Uterus (tissue), 4 donors: ENCODE measurements around the gene HDAC4. TPM values are rescaled to one million over a fixed set of nuclear protein-coding genes. Genes with fewer than 3 reads are reported as not detected.
A peak's percentile ranks its signal among the peaks of the same experiment; 100 is the strongest.

Experiments
- DNase-seq, 2 donors: peaks; one replicate each; pipeline ENCODE4 v3.0.0-alpha.2; 2019 to 2020
- H3K27ac ChIP-seq, 2 donors: fragments of 200-600 bp; sonication (generic); 1 replicate in 1 of 2; 2 replicates in 1 of 2; pipeline ENCODE4 v1.5.1; 2016 to 2018
- H3K27me3 ChIP-seq, 2 donors: fragments of 200-600 bp; sonication (generic); one replicate each; pipeline ENCODE4 v1.5.1; 2018 to 2019; ENCODE audit warnings: control low read depth in 1 of 2
- H3K36me3 ChIP-seq, 2 donors: fragments of 200-600 bp; sonication (generic); one replicate each; pipeline ENCODE4 v1.5.1; 2019; ENCODE audit warnings: control low read depth in 1 of 2
- H3K4me1 ChIP-seq, 2 donors: fragments of 200-600 bp; sonication (generic); one replicate each; pipeline ENCODE4 v1.5.1; 2018 to 2019; ENCODE audit warnings: control low read depth in 1 of 2
- H3K4me3 ChIP-seq, 2 donors: fragments of 200-600 bp; sonication (generic); 1 replicate in 1 of 2; 2 replicates in 1 of 2; pipeline ENCODE4 v1.5.1; 2018 to 2019; ENCODE audit warnings: mild to moderate bottlenecking in 1 of 2
- H3K9me3 ChIP-seq, 2 donors: fragments of 200-600 bp; sonication (generic); one replicate each; pipeline ENCODE4 v1.5.1; 2019; ENCODE audit warnings: control low read depth in 1 of 2
- CTCF ChIP-seq, 4 experiments: fragments of 200-600 bp in 2 of 4; fragments of 450-650 bp in 2 of 4; sonication (generic) in 2 of 4; IDR thresholded peaks; one replicate each; pipeline ENCODE4 v1.5.1; 2016 to 2019; ENCODE audit warnings: antibody characterized with exemption in 4 of 4, mild to moderate bottlenecking in 2 of 4, moderate library complexity in 1 of 4
- POLR2A ChIP-seq, 2 donors: fragments of 450-650 bp; IDR thresholded peaks; one replicate each; pipeline ENCODE4 v1.6.1; 2016; ENCODE audit warnings: antibody characterized with exemption in 2 of 2, mild to moderate bottlenecking in 1 of 2, moderate library complexity in 1 of 2
- intact Hi-C: fragments of 100-400 bp; cut with DNase I; formaldehyde crosslinking; loops from one replicate; pipeline ENCODE4 v1.15.1; 2023; ENCODE audit warnings: low total_unique reads
- total RNA-seq, 4 donors: library from RNA; depleted of rRNA in 3 of 4; stranded (reverse); fragments of >200 nt in 3 of 4; gene quantifications; one replicate each; pipeline versions ENCODE4 v1.1.0 to v1.2.4, GENCODE V29; 2014 to 2023
- donor health status: DM: yes; HTN: yes; CAD: no.

Gene HDAC4
- total RNA-seq, 4 donors from 2014 or later = 42.1 to 91.5 (median 73.4) TPM

DNA sequence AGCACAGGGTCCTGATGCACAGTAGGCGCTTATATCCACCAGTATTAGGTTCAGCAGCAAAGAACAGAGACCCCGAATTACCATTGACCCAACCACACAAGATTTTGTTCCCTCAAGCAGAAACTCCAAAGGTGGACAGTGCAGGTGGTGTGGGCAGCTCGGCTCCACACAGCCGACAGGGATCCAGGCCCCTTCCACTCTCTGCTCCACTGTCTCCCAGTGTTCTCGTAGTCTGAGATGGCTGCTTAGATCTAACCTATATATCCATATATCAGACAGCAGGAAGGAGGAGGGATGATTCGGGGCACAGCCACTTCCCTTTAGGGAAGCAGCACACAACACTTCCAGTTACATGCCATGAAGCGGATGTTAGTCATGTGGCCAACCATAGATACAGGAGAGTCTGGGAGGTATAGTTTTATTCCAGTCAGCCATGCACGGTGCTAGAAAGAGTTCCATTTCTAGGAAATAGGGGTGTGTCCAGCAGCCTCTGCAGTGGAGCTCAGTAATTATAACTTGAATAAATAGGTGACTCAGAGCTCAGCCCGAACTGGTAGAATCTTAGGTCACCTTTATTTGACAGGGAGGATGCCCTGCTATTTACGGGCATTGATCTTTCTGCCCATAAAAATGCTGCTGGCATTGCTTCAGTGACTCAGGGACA, 394.1 kb downstream of the HDAC4 start:
- Histone ChIP-seq H3K4me1 (peaks cover 0 to 7% of the 10 kb centered on the region in 2 donors), H3K4me3 (no peak overlapping the region), H3K9me3 (no peaks in the 10 kb centered on the region), H3K27me3 (no peaks in the 10 kb centered on the region), H3K27ac (no peak overlapping the region), H3K36me3 (no peaks in the 10 kb centered on the region)
- no peak for DNase-seq
- TF ChIP-seq CTCF (IDR thresholded peaks at IDR 0.05) (no peak), POLR2A (IDR thresholded peaks at IDR 0.05) (no peak)
- intact Hi-C loops = no loop called here

DNA sequence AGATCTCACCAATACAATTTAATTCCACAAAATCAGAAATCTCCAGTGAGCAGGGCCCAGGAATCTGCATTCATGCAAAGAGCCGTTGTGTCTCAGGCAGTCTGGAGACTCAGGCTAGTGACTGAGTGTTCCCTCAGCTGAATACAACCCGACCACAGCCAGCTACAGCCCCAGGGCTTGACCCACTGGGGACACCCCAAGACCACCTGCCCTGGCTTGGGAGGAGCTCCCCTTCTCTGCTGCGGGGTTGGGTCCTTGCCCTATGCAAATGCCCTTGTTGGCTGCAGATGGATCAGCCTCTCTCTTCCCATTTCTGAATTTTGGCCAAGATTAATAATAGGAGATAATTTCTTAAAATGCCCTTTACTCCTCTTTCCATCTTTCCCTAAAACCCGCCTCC, 395.2 kb downstream of the HDAC4 start:
- H3K36me3 ChIP-seq = no peaks in the 10 kb centered on the region
- peaks cover 0 to 7% of the 10 kb centered on the region in 2 donors for H3K4me1 ChIP-seq
- H3K4me3 ChIP-seq = no peak overlapping the region
- TF ChIP-seq POLR2A (IDR thresholded peaks at IDR 0.05) = no peak
- no peak for TF ChIP-seq CTCF (IDR thresholded peaks at IDR 0.05)
- no peaks in the 10 kb centered on the region for H3K27me3 ChIP-seq
- intact Hi-C loops = no loop called here
- H3K9me3 ChIP-seq = no peaks in the 10 kb centered on the region
- DNase-seq = no peak
- H3K27ac ChIP-seq = no peak overlapping the region

GRCh38 chr2:239004274-239005015, 396.4 kb downstream of the HDAC4 start:
- Histone ChIP-seq H3K4me1 (peaks cover 0 to 8% of the 10 kb centered on the region in 2 donors), H3K9me3 (no peaks in the 10 kb centered on the region), H3K27me3 (no peaks in the 10 kb centered on the region), H3K4me3 (no peak overlapping the region), H3K36me3 (no peaks in the 10 kb centered on the region), H3K27ac (peak overlapping the region; percentile 0 to 81)
- no peak for DNase-seq
- intact Hi-C loops = no loop called here
- TF ChIP-seq POLR2A (IDR thresholded peaks at IDR 0.05) (no peak), CTCF (IDR thresholded peaks at IDR 0.05) (no peak)

- Histone ChIP-seq H3K36me3 (no peaks in the 10 kb centered on the region), H3K27ac (peak overlapping the region; percentile 80 to 81), H3K9me3 (no peaks in the 10 kb centered on the region), H3K4me1 (peaks cover 0 to 10% of the 10 kb centered on the region in 2 donors), H3K27me3 (no peaks in the 10 kb centered on the region), H3K4me3 (no peak overlapping the region)
- DNase-seq = no peak
- intact Hi-C loops = no loop called here
- TF ChIP-seq CTCF (IDR thresholded peaks at IDR 0.05) (no peak), POLR2A (IDR thresholded peaks at IDR 0.05) (no peak)
These were observed 397.1 kb downstream of the HDAC4 start for GRCh38 chr2:239003624-239004273.
